ENCODE data around the gene MOB2. TPM values are rescaled to one million over a fixed set of nuclear protein-coding genes. Genes with fewer than 3 reads are reported as not detected.

MOB2 gene
- polyA plus RNA-seq, 3 donors = 31.9 to 51.6 (median 41.2) TPM

GRCh38 chr11:1496091-1496760 is 9.6 kb upstream of the MOB2 start:
- no peak overlapping the region for H3K27ac ChIP-seq (ENCODE audit: low read depth, low read length)
- WGBS, 3 donors = 85 to 87% (median 86%) methylated on average over 9 of the region's 9 CpGs

GRCh38 chr11:1494650-1495049 is 8.1 kb upstream of the MOB2 start:
- no peak overlapping the region for H3K27ac ChIP-seq (ENCODE audit: low read depth, low read length)
- WGBS, 3 donors = 25 to 92% (median 80%) methylated on average over 3 of the region's 3 CpGs

- WGBS, 3 donors = 83 to 94% (median 88%) methylated on average over 3 of the region's 3 CpGs
- no peak overlapping the region for H3K27ac ChIP-seq (ENCODE audit: low read depth, low read length)
Observed at GRCh38 chr11:1493650-1494244, 7.2 kb upstream of the MOB2 start.

DNA sequence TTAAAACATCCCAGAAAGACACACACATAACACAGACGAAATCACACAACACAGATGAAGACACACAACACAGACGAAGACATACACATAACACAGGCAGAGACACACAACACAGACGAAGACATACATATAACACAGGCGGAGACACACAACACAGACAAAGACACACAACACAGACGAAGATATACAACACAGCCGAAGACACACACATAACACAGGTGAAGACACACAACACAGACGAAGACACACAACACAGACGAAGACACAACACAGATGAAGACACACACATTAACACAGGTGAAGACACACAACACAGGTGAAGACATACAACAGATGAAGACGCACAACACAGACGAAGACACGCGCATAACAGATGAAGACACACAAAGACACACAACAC is 4.8 kb upstream of the MOB2 start:
- no peak overlapping the region for H3K27ac ChIP-seq (ENCODE audit: low read depth, low read length)
- WGBS, 3 donors = 96 to 97% (median 96%) methylated on average over 12 of the region's 12 CpGs

- 80 to 88% (median 80%) methylated on average over 7 of the region's 7 CpGs for WGBS, 3 donors
- H3K27ac ChIP-seq (ENCODE audit: low read depth, low read length) = no peak overlapping the region
Observed at GRCh38 chr11:1490651-1491050, 4.1 kb upstream of the MOB2 start.

DNA sequence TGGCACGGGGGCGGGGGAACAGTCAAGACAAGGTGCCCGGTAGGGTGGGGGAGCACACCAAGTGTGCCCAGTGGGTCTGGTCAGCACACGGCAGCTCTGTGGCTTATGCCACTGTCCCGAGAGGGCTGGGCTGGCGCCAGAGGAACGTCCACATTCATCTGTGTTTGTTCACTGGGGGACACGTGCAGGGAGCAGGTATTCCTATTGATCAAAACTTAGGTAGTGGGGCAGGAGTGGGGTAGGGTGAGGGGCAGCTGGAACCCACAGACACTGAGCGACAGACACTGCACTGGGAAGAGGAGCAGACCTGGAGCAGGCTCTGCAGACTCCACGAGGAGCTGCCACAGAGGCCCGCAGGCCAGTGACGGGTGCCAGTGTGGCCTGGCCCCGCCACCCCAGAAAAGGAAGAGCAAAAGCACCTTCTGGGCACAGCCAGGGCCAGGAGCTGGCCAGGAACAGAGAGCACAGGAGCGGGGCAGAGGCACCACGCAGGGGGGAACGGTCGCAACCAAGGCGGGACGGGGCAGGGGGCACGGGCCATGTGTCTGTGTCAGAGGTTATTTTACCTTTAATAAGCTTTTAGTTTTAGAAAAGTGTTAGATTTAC is 2.1 kb upstream of the MOB2 start:
- H3K27ac ChIP-seq (ENCODE audit: low read depth, low read length) = no peak overlapping the region
- WGBS, 3 donors = 87 to 89% (median 87%) methylated on average over 20 of the region's 20 CpGs

- 85 to 90% (median 87%) methylated on average over 23 of the region's 23 CpGs for WGBS, 3 donors
Observed at GRCh38 chr11:1487851-1488574, 1.4 kb upstream of the MOB2 start.

DNA sequence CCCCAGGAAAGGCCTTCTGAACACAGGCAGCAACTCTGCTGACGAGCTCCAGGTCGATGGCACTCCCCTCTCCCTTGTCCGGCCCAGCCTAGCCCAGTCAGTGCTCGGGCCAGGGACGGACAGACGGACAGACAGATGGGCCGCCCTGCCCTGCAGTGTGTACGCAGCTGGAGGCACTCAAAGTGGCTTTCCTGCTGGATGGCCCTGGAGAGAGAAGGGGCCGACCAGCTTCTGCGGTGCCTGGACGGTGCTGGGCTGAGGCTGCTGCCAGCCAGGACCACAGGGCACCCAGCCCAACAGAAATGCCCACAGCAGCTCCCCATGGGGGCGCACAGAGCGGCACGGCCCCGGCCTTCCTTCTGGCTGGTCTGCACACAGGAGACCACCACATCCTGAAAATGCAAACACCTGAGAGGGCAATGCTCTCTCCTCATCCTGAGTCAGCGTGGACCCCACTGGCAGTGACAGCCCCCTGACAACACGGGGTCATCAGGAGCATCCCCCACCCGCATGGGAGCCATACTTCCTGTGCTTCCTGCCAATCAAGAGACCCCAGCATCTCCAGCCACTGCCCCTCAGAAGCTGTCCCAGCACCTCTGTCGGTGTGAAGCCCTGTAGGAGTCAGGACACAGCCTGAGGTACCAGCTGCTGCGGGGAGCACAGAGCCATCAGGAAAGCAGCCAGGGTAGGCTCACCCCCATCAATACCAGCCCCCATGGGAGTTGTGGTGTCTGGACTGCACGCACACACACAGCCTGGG is 692 bp upstream of the MOB2 start:
- H3K27ac ChIP-seq (ENCODE audit: low read depth, low read length) = no peak overlapping the region
- 77 to 89% (median 82%) methylated on average over 20 to 21 of the region's 21 CpGs for WGBS, 3 donors

More at GRCh38 chr11:1487851-1488574, 1.4 kb upstream of the MOB2 start:
- H3K27ac ChIP-seq (ENCODE audit: low read depth, low read length) = no peak overlapping the region

DNA sequence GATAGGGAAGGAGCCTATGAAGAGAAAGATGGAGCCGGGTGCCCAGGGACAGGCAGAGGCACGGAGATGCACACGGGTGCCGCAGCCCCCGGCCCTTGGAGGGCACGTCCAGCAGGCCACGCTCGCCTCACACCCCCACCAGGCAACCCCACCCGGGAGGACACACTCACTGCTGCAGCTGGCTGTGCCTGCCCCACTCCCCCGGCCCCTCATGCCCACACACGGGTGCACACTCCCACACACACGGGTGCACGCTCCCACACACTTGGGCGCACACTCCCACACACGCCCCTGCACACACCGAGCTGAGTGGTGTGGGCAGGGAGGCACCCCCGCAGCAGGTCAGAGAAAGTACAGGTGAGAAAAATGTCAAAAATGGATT is 1.1 kb downstream of the MOB2 start:
- no peak overlapping the region for H3K27ac ChIP-seq (ENCODE audit: low read depth, low read length)
- WGBS, 3 donors = 70 to 85% (median 71%) methylated on average over 16 to 17 of the region's 17 CpGs

DNA sequence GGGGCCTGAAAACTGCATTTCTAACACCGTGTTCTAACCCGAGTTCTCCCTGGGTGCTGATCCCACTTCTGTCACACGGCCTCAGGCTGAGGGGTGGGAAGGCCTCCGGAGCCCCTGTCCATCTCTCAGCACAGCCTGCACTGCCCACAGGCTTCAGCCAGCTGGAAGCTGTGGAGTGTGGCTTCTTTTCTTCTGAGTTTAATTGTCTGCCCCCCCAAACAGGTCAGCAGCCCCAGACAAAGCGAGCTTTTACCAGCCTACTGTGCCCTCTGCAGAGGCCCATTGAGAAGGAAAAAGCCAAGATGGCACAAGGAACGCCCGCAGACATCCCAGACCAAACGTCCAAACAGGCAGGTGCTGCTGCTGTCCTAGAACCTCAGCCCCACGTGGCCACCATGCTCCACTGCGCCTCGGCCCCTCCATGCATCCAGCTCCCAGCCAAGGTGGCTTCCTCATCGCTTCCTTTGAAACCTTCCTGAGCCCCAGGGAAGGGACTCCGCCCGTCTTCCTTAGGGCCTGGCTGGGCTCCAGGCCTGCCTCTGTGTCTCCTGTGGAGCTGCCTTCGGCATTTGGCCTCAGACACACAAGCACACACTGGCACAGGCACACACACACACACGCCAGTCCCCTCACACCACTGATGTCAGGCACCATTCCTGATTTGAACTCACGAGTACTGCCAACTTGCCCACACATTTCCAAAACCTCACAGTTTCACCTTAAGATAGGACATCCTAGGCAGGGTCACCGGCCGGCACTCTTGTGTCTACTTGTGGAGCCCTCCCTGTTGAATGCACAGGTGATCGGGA is 1.7 kb downstream of the MOB2 start:
- 75 to 84% (median 76%) methylated on average over 20 of the region's 20 CpGs for WGBS, 3 donors
- H3K27ac ChIP-seq (ENCODE audit: low read depth, low read length) = no peak overlapping the region

- 93 to 94% (median 93%) methylated on average over 17 of the region's 17 CpGs for WGBS, 3 donors
- no peak overlapping the region for H3K27ac ChIP-seq (ENCODE audit: low read depth, low read length)
Observed at GRCh38 chr11:1484061-1484671, 2.4 kb downstream of the MOB2 start.

DNA sequence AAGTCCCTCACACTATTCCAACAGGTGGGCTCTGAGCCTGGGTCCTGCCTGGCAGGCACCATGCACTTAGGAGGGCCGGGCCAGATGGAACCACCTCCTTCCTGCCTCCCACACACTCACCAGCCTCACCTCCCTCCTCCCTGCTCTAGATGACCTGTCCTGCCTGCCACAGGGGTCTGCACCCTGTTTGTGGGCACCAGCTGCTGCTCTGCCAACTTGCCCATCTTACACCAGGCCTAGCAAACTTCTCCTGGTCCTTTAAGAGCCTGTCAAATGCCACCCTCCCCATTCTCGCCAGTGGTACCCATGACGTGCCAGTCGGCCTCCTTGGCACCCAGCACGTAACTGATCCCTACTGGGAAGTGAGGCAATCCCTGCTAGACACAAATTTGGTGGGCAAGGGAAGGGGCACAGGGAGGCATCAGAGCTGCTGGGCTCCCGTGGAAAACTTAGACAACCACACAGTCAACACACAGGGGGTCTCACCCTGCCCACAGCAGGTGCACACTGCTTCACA is 3.1 kb downstream of the MOB2 start:
- 59 to 70% (median 63%) methylated on average over 6 of the region's 6 CpGs for WGBS, 3 donors
- no peak overlapping the region for H3K27ac ChIP-seq (ENCODE audit: low read depth, low read length)

GRCh38 chr11:1482581-1483444 is 3.8 kb downstream of the MOB2 start:
- 77 to 85% (median 83%) methylated on average over 32 of the region's 32 CpGs for WGBS, 3 donors
- no peak overlapping the region for H3K27ac ChIP-seq (ENCODE audit: low read depth, low read length)

DNA sequence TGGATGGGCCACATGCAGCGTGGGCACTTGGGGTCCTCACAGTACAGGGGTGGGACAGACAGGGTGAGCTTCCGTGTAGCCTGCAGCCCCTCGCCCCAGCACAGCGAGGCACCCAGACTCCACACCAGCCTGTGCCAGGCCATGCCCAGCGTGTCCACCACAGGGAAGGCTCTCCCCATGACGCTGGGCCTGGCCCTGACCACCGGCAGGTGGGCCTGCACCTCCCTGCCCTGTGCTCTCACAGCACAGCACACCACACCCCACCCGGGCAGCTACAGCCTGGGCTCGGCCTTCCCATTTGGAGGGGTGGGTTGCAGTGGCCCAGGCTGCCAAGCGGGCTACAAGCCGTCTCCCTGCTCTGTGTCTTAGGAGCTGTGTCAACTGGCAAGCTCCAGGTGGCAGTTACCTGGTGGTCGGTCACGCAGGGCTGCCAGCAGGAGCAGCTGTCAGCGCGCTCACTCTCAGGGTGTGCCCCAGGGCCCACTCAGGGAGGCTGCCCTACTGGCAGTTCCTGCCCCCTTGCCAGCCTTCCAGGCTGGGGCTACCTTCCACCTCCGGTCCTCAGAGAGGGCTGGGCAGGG is 4.6 kb downstream of the MOB2 start:
- H3K27ac ChIP-seq (ENCODE audit: low read depth, low read length) = no peak overlapping the region
- WGBS, 3 donors = 90 to 94% (median 91%) methylated on average over 14 to 16 of the region's 16 CpGs

DNA sequence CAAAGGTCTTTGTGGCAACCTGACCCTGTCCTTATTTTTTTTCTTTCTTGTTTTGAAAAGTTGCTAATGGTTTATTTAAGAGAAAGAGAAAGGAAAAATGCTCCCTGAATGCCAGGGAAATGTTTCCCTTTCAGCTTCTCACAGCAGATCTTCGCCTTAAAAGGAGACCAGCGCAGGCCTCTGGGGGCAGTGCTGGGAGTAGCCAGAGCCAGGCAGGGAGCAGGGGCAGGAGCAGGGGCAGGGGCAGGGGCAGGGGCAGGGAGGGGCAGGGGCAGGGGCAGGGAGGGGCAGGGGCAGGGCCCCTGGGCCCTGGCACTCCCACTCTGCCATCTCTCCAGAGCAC is 5.1 kb downstream of the MOB2 start:
- H3K27ac ChIP-seq (ENCODE audit: low read depth, low read length) = no peak overlapping the region
- WGBS, 3 donors = 72 to 91% (median 86%) methylated on average over 2 of the region's 2 CpGs

Measured in adipose tissue (tissue), 3 donors.